UCSD-AML1 (cell line): Measurements from ENCODE around the gene TNPO3.

Experiments used
- DNase-seq: peaks from one replicate; lab custom pipeline; 2025; ENCODE audit not compliant: unreplicated experiment; lab: John Stamatoyannopoulos, UW

Gene TNPO3

DNA sequence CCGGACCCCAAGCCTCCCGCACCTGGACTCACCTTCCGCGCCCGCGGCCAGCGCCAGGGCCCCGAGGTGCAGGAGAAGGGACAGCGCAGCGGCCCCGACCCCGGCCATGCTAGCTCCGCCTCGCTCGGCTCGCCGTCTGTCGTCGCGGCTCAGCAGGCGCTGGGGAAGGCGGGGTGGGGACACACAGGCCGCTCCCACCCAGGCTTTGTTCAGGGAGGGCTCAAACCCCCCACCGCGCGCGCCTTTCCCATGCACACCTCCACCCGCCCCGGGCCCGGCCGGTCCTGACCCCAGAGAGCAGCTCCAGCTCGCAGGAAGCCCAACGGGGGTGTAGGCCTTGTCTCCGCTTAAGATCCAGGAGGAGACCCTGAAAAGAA is 144.4 kb downstream of the TNPO3 start, which contains the start of gene KCP:
Gene KCP, minus strand, starts transcription at position 141 of the 377 bp plus-strand sequence. Its CDS starts 33 bp downstream, at position 108.
- no peak for DNase-seq

DNA sequence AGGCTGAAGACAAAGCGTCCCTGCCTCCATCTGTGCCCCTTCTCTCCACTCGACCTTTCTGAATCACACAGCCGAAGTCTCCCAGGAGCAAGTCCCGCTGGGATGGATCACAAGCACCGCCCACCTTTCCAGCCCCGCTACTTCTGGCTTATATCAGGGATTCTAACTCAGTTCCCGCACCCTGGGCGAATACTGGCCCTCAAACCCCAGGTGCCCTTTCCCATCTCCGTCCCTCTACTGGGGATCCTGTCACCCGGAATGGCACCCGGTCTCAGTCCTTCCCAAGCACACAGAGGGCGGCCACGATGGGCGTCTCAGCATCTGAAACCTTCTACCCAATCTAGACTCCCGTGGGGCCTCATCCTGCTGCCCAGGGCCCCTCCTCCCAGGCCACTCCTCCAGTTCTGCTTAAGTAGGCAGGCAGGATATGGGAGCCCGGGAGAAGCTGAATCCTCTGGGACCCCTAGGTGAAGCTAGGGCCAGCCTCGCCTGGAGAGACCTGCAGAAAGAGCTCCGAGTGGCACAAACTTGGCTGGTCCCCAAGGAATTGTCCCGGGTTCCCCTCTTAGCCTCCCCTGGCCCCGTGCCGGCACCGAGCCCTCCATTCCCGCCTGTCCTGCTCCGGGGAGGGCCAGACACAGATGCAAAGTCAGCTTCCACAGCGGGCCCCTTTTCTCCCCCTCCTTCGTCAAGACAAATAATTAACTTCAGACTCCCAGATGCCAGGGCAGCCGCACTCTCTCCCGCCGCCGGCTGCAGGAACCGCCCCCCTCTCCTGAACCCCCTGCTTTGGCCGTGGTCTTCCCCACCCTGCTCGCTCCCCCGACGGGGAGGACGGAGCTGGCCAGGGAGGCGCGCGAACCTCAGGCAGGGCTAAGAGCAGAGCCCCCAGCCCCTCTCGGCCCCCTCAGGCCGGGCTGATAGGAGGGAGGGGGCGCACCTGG is 145.0 kb downstream of the TNPO3 start:
- no peak for DNase-seq

GRCh38 chr7:128908750-128909624 is 145.9 kb downstream of the TNPO3 start:
- no peak for DNase-seq

- no peak for DNase-seq
These were observed 147.9 kb downstream of the TNPO3 start for GRCh38 chr7:128906766-128907559.

DNA sequence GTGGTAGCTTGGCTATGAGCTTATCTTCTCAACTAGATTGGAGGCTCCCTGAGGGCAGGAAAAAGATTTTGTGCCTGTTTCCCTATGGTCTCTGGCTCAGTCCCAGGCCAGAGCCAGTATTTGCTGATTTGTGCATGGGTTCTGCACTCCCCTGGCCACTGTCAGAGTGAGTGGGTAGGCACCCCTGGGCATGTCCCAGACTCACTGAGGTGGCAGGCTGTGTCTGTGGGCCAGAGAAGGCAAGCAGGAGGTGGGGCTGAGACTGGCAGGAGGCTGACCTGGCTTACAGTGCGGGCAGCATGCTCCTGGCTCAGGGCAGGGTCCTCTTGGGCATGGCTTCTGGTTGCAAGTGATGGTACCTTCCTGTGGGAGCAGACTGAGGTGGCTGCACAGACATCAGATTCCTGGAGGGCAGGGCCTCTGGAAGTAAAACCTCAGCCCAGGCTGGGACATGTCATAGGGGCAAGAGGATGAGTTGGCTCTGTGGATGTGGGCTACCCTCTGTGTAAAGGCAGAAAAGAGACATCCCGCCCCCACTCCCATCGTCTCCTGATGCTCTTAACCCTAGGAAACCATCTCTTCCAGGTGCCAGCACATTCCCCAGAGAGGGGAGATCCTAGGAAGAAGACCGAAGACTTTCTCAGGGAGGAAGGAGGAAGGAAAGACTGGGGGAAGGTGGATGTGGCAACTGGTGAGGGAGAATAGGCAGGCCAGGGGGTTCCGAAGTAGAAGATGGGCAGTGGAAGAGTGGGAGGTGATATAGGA is 148.7 kb downstream of the TNPO3 start:
- no peak for DNase-seq

GRCh38 chr7:128904381-128905197 is 150.3 kb downstream of the TNPO3 start:
- no peak for DNase-seq
